ENCODE data around the gene C12orf42. TPM values are rescaled to one million over a fixed set of nuclear protein-coding genes. Genes with fewer than 3 reads are reported as not detected.

C12orf42 gene
- total RNA-seq, 2 donors from 2014 or later, result not detected

DNA sequence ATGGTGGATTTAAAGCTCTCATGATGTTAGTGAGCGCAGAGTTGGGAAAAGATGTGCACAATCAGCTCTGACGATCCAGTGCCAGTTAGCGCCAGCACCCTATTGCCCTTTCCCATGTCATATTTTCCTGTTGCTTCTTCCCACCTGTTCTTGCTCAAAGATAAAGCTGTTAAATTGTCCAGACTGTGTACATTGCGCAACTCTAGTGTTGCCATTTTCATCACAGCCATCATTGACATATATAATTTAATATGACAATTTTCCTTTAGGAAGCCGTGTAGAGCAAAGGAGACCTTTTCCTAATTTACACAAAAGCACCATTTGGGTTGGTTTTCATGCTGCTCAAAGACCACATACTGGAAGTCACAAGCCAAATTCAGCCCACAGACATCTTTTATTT is 5.7 kb upstream of the C12orf42 start:
- intact Hi-C loops (cut with DNase I), result no loop called here
- Histone ChIP-seq H3K27me3 (peaks cover 0 to 4% of the 10 kb centered on the region in 2 donors), H3K27ac (no peak overlapping the region), H3K4me1 (no peaks in the 10 kb centered on the region), H3K4me3 (no peak overlapping the region), H3K9me3 (no peaks in the 10 kb centered on the region), H3K36me3 (replicated peaks in 1 of 2; ENCODE audit: insufficient read depth in 1 of 2, low read depth in 2 of 2) (no peaks in the 10 kb centered on the region)
- TF ChIP-seq POLR2A (IDR thresholded peaks at IDR 0.05), result no peak
- TF ChIP-seq, protein P1, sequence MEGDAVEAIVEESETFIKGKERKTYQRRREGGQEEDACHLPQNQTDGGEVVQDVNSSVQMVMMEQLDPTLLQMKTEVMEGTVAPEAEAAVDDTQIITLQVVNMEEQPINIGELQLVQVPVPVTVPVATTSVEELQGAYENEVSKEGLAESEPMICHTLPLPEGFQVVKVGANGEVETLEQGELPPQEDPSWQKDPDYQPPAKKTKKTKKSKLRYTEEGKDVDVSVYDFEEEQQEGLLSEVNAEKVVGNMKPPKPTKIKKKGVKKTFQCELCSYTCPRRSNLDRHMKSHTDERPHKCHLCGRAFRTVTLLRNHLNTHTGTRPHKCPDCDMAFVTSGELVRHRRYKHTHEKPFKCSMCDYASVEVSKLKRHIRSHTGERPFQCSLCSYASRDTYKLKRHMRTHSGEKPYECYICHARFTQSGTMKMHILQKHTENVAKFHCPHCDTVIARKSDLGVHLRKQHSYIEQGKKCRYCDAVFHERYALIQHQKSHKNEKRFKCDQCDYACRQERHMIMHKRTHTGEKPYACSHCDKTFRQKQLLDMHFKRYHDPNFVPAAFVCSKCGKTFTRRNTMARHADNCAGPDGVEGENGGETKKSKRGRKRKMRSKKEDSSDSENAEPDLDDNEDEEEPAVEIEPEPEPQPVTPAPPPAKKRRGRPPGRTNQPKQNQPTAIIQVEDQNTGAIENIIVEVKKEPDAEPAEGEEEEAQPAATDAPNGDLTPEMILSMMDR (IDR thresholded peaks at IDR 0.05), result no peak
- no peak for ATAC-seq
- no peak for DNase-seq
- 70 to 76% methylated on average over 5 of the region's 5 CpGs for WGBS, 2 donors

DNA sequence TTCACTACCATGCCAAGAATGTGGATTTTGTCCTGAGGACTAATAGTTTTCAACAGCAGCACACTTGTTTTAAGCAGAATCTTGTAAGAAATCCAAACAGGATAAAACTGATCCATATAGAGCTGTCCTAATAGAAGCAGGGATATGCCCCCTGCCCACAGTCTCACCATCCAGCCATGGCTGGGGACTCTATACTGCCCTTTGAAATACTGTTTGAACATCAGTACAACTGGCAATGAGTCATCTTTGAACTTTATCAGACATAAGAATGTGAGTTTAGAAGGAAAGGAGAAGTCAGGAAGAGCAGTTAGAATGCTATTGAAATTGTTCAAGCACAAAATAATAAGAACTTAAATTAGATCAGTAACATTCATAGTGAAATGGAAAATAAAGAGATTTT is 3.8 kb upstream of the C12orf42 start:
- peaks cover 7% of the 10 kb centered on the region for H3K4me1 ChIP-seq
- no peaks in the 10 kb centered on the region for H3K9me3 ChIP-seq
- ATAC-seq (no peak), DNase-seq (no peak)
- H3K4me3 ChIP-seq, result no peak overlapping the region
- H3K36me3 ChIP-seq (replicated peaks in 1 of 2; ENCODE audit: insufficient read depth in 1 of 2, low read depth in 2 of 2), result no peaks in the 10 kb centered on the region
- peaks cover 0 to 16% of the 10 kb centered on the region in 2 donors for H3K27me3 ChIP-seq
- intact Hi-C loops (cut with DNase I), result no loop called here
- H3K27ac ChIP-seq, result no peak overlapping the region
- TF ChIP-seq POLR2A (IDR thresholded peaks at IDR 0.05), result no peak
- TF ChIP-seq, protein P1 (IDR thresholded peaks at IDR 0.05), result no peak

DNA sequence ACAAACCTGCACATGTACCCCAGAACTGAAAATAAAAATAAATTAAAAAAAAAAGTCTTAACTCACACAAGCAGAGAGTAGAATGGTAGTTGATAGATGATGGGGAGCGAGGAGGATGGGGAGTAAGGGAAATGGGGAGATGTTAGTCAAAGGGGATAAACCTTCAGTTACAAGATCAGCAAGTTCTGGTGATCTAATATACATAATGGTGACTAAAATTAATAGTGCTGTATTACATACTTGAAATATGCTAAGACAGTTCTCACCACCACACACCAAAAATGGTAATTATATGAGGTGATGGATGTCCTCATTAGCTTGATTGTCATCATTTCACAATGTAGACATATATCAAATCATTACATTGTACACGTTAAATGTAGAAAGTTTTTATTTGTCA is 3.2 kb upstream of the C12orf42 start:
- intact Hi-C loops (cut with DNase I), result no loop called here
- 75 to 81% methylated on average over 2 of the region's 2 CpGs for WGBS, 2 donors

DNA sequence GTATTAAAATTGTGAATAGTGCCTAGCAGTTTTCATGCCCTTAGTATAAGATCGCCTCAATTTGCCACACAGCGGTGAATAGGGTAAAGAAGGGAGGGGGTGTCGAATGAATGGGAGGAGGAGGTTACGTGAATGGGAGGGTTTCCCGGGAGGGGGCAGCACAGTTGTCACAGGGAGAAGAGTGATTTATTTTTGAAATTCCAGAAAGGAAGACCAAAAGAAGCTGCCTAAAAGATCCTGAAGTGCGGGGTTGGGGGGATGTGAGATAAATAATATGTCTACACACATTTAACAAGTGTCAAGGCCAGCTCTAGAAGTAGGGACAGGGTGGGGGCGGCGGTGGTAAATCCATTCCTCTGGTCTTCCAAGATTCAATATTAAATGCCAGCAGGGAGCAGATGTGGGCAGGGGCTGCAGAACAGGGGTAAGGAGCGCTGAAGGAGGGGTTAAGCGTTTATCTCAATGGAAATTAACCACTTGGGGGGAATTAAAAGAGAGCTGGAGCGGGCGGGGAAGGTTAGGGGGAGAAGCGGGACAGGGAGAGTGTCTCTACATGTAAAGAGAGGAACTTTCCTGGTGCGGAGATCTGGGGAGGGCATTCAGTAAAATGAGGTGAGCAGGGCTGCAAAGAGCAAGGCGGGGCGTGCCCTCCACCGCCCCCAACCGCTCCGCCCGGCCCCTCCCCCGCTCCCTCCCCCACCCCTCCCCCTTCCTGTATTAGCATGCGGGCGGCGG is 867 bp downstream of the C12orf42 start:
- no peak overlapping the region for H3K27ac ChIP-seq
- WGBS, 2 donors, result 7 to 18% methylated on average over 21 to 24 of the region's 24 CpGs
- no peaks in the 10 kb centered on the region for H3K9me3 ChIP-seq
- ATAC-seq (no peak), DNase-seq (no peak)
- intact Hi-C loops (cut with DNase I), result no loop called here
- peaks cover 0 to 16% of the 10 kb centered on the region in 2 donors for H3K27me3 ChIP-seq
- H3K4me1 ChIP-seq, result peaks cover 7% of the 10 kb centered on the region
- H3K36me3 ChIP-seq (replicated peaks in 1 of 2; ENCODE audit: insufficient read depth in 1 of 2, low read depth in 2 of 2), result no peaks in the 10 kb centered on the region
- no peak overlapping the region for H3K4me3 ChIP-seq
- TF ChIP-seq, protein P1 (IDR thresholded peaks at IDR 0.05), result no peak
- TF ChIP-seq POLR2A (IDR thresholded peaks at IDR 0.05), result no peak

More for the DNA sequence above, 3.2 kb upstream of the C12orf42 start:
- H3K9me3 ChIP-seq, result no peaks in the 10 kb centered on the region
- H3K36me3 ChIP-seq (replicated peaks in 1 of 2; ENCODE audit: insufficient read depth in 1 of 2, low read depth in 2 of 2), result no peaks in the 10 kb centered on the region
- H3K4me1 ChIP-seq, result peaks cover 7% of the 10 kb centered on the region
- peaks cover 0 to 16% of the 10 kb centered on the region in 2 donors for H3K27me3 ChIP-seq
- no peak overlapping the region for H3K27ac ChIP-seq
- DNase-seq (no peak), ATAC-seq (no peak)
- no peak for TF ChIP-seq POLR2A (IDR thresholded peaks at IDR 0.05)
- TF ChIP-seq, protein P1 (IDR thresholded peaks at IDR 0.05), result no peak
- H3K4me3 ChIP-seq, result no peak overlapping the region

Measured in body of pancreas (tissue), 4 donors.